Measurements from ENCODE around the gene SLC2A9.

The SLC2A9 gene

GRCh38 chr4:10001757-10002156 lies 19.5 kb downstream of the SLC2A9 start:
- H3K4ac ChIP-seq (ENCODE audit: low read depth, low read length) = no peak overlapping the region
- peaks cover 1% of the 10 kb centered on the region for H3K9me3 ChIP-seq (ENCODE audit: insufficient read depth, low read depth, low read length)
- H4K12ac ChIP-seq (ENCODE audit: low read depth, low read length) = no peak overlapping the region
- no peak overlapping the region for H3K4me3 ChIP-seq (ENCODE audit: low read depth, low read length)
- H3K27me3 ChIP-seq (ENCODE audit: insufficient read depth, low read length) = no peaks in the 10 kb centered on the region
- no peak overlapping the region for H2BK12ac ChIP-seq (ENCODE audit: low read length)
- H3K4me1 ChIP-seq (ENCODE audit: control insufficient read depth in 1 of 2, insufficient read depth in 2 of 2, low read length in 2 of 2) = peaks cover 4 to 6% of the 10 kb centered on the region in 2 experiments
- H3K4me2 ChIP-seq (ENCODE audit: low read length) = no peak overlapping the region
- no peak overlapping the region for H2AFZ ChIP-seq (ENCODE audit: insufficient read depth, low read length, poor library complexity)
- H3K79me1 ChIP-seq (ENCODE audit: low read length) = peaks cover 4% of the 10 kb centered on the region
- no CpG with 5 or more reads among the region's 4 CpGs for WGBS (ENCODE audit: extremely low coverage, insufficient coverage, insufficient read length)
- no peak overlapping the region for H4K91ac ChIP-seq (ENCODE audit: low read depth, low read length)
- no peak overlapping the region for H3K9ac ChIP-seq (ENCODE audit: low read length)
- H2BK5ac ChIP-seq (ENCODE audit: low read depth, low read length, poor library complexity) = no peak overlapping the region
- no peak overlapping the region for H3K23ac ChIP-seq (ENCODE audit: low read length)
- no peak overlapping the region for H3K27ac ChIP-seq (ENCODE audit: low read depth, low read length)
- no peak overlapping the region for H2AK5ac ChIP-seq (ENCODE audit: low read length)
- H4K8ac ChIP-seq (ENCODE audit: low read depth, low read length) = no peak overlapping the region
- no peak overlapping the region for H3K18ac ChIP-seq (ENCODE audit: low read length)
- no peaks in the 10 kb centered on the region for H3K79me2 ChIP-seq (ENCODE audit: control insufficient read depth, insufficient read depth, low read length, poor library complexity)
- H3K36me3 ChIP-seq (ENCODE audit: control insufficient read depth in 1 of 2, insufficient read depth in 2 of 2, low read length in 2 of 2) = no peaks in the 10 kb centered on the region
- H2BK120ac ChIP-seq (ENCODE audit: insufficient read depth, low read length, poor library complexity) = no peak overlapping the region
- H3K14ac ChIP-seq (ENCODE audit: low read length) = no peak overlapping the region
- DNase-seq = no peak

GRCh38 chr4:9999956-10000561 lies 21.2 kb downstream of the SLC2A9 start:
- no CpG with 5 or more reads among the region's 4 CpGs for WGBS (ENCODE audit: extremely low coverage, insufficient coverage, insufficient read length)
- peaks cover 0 to 4% of the 10 kb centered on the region in 2 experiments for H3K4me1 ChIP-seq (ENCODE audit: control insufficient read depth in 1 of 2, insufficient read depth in 2 of 2, low read length in 2 of 2)
- H4K8ac ChIP-seq (ENCODE audit: low read depth, low read length) = no peak overlapping the region
- H3K27me3 ChIP-seq (ENCODE audit: insufficient read depth, low read length) = no peaks in the 10 kb centered on the region
- peaks cover 1% of the 10 kb centered on the region for H3K9me3 ChIP-seq (ENCODE audit: insufficient read depth, low read depth, low read length)
- peak; percentile 57 to 84 for DNase-seq
- no peak overlapping the region for H2BK120ac ChIP-seq (ENCODE audit: insufficient read depth, low read length, poor library complexity)
- H3K4ac ChIP-seq (ENCODE audit: low read depth, low read length) = no peak overlapping the region
- no peak overlapping the region for H3K27ac ChIP-seq (ENCODE audit: low read depth, low read length)
- H3K14ac ChIP-seq (ENCODE audit: low read length) = no peak overlapping the region
- H3K4me2 ChIP-seq (ENCODE audit: low read length) = no peak overlapping the region
- H3K79me1 ChIP-seq (ENCODE audit: low read length) = peaks cover 4% of the 10 kb centered on the region
- H3K79me2 ChIP-seq (ENCODE audit: control insufficient read depth, insufficient read depth, low read length, poor library complexity) = no peaks in the 10 kb centered on the region
- no peak overlapping the region for H3K18ac ChIP-seq (ENCODE audit: low read length)
- no peak overlapping the region for H2BK12ac ChIP-seq (ENCODE audit: low read length)
- H3K9ac ChIP-seq (ENCODE audit: low read length) = no peak overlapping the region
- no peak overlapping the region for H2AK5ac ChIP-seq (ENCODE audit: low read length)
- no peak overlapping the region for H4K91ac ChIP-seq (ENCODE audit: low read depth, low read length)
- no peak overlapping the region for H3K23ac ChIP-seq (ENCODE audit: low read length)
- no peak overlapping the region for H2AFZ ChIP-seq (ENCODE audit: insufficient read depth, low read length, poor library complexity)
- no peak overlapping the region for H4K12ac ChIP-seq (ENCODE audit: low read depth, low read length)
- no peak overlapping the region for H3K4me3 ChIP-seq (ENCODE audit: low read depth, low read length)
- no peak overlapping the region for H2BK5ac ChIP-seq (ENCODE audit: low read depth, low read length, poor library complexity)
- no peaks in the 10 kb centered on the region for H3K36me3 ChIP-seq (ENCODE audit: control insufficient read depth in 1 of 2, insufficient read depth in 2 of 2, low read length in 2 of 2)

GRCh38 chr4:9997886-9998285 lies 23.4 kb downstream of the SLC2A9 start:
- no CpG with 5 or more reads among the region's 4 CpGs for WGBS (ENCODE audit: extremely low coverage, insufficient coverage, insufficient read length)
- Histone ChIP-seq H4K12ac (ENCODE audit: low read depth, low read length) (no peak overlapping the region), H3K4me1 (ENCODE audit: control insufficient read depth in 1 of 2, insufficient read depth in 2 of 2, low read length in 2 of 2) (peaks cover 0 to 4% of the 10 kb centered on the region in 2 experiments), H3K18ac (ENCODE audit: low read length) (no peak overlapping the region), H3K14ac (ENCODE audit: low read length) (no peak overlapping the region), H2BK12ac (ENCODE audit: low read length) (no peak overlapping the region), H3K79me2 (ENCODE audit: control insufficient read depth, insufficient read depth, low read length, poor library complexity) (no peaks in the 10 kb centered on the region), H3K4ac (ENCODE audit: low read depth, low read length) (no peak overlapping the region), H3K4me2 (ENCODE audit: low read length) (no peak overlapping the region), H2BK5ac (ENCODE audit: low read depth, low read length, poor library complexity) (no peak overlapping the region), H3K27me3 (ENCODE audit: insufficient read depth, low read length) (no peaks in the 10 kb centered on the region), H2AK5ac (ENCODE audit: low read length) (no peak overlapping the region), H3K9ac (ENCODE audit: low read length) (no peak overlapping the region), H2BK120ac (ENCODE audit: insufficient read depth, low read length, poor library complexity) (no peak overlapping the region), H3K79me1 (ENCODE audit: low read length) (peaks cover 4% of the 10 kb centered on the region), H3K9me3 (ENCODE audit: insufficient read depth, low read depth, low read length) (no peaks in the 10 kb centered on the region), H4K8ac (ENCODE audit: low read depth, low read length) (no peak overlapping the region), H4K91ac (ENCODE audit: low read depth, low read length) (no peak overlapping the region), H3K23ac (ENCODE audit: low read length) (no peak overlapping the region), H3K4me3 (ENCODE audit: low read depth, low read length) (no peak overlapping the region), H3K36me3 (ENCODE audit: control insufficient read depth in 1 of 2, insufficient read depth in 2 of 2, low read length in 2 of 2) (no peaks in the 10 kb centered on the region), H3K27ac (ENCODE audit: low read depth, low read length) (no peak overlapping the region), H2AFZ (ENCODE audit: insufficient read depth, low read length, poor library complexity) (no peak overlapping the region)
- DNase-seq = no peak

- Histone ChIP-seq H3K4me2 (ENCODE audit: low read length) (no peak overlapping the region), H3K79me2 (ENCODE audit: control insufficient read depth, insufficient read depth, low read length, poor library complexity) (no peaks in the 10 kb centered on the region), H3K79me1 (ENCODE audit: low read length) (no peaks in the 10 kb centered on the region), H2AFZ (ENCODE audit: insufficient read depth, low read length, poor library complexity) (no peak overlapping the region), H3K9ac (ENCODE audit: low read length) (no peak overlapping the region), H3K4me3 (ENCODE audit: low read depth, low read length) (no peak overlapping the region), H3K4me1 (ENCODE audit: control insufficient read depth in 1 of 2, insufficient read depth in 2 of 2, low read length in 2 of 2) (peaks cover 0 to 4% of the 10 kb centered on the region in 2 experiments), H3K14ac (ENCODE audit: low read length) (no peak overlapping the region), H4K8ac (ENCODE audit: low read depth, low read length) (no peak overlapping the region), H4K12ac (ENCODE audit: low read depth, low read length) (no peak overlapping the region), H2BK120ac (ENCODE audit: insufficient read depth, low read length, poor library complexity) (no peak overlapping the region), H3K36me3 (ENCODE audit: control insufficient read depth in 1 of 2, insufficient read depth in 2 of 2, low read length in 2 of 2) (no peaks in the 10 kb centered on the region), H3K23ac (ENCODE audit: low read length) (no peak overlapping the region), H3K9me3 (ENCODE audit: insufficient read depth, low read depth, low read length) (no peaks in the 10 kb centered on the region), H3K18ac (ENCODE audit: low read length) (no peak overlapping the region), H2BK12ac (ENCODE audit: low read length) (no peak overlapping the region), H3K4ac (ENCODE audit: low read depth, low read length) (no peak overlapping the region), H2BK5ac (ENCODE audit: low read depth, low read length, poor library complexity) (no peak overlapping the region), H3K27me3 (ENCODE audit: insufficient read depth, low read length) (no peaks in the 10 kb centered on the region), H3K27ac (ENCODE audit: low read depth, low read length) (no peak overlapping the region), H2AK5ac (ENCODE audit: low read length) (no peak overlapping the region), H4K91ac (ENCODE audit: low read depth, low read length) (no peak overlapping the region)
- no peak for DNase-seq
- WGBS (ENCODE audit: extremely low coverage, insufficient coverage, insufficient read length) = no CpG with 5 or more reads among the region's 6 CpGs
Observed at GRCh38 chr4:9996319-9997110, 24.8 kb downstream of the SLC2A9 start.
